SK-N-SH (cell line): ENCODE results near the gene SH3BP4. TPM values are rescaled to one million over a fixed set of nuclear protein-coding genes. Genes with fewer than 3 reads are reported as not detected.
A peak's percentile ranks its signal among the peaks of the same experiment; 100 is the strongest.

Experiments
- CTCF ChIA-PET: fragments of 300-600, 350-600 bp; formaldehyde crosslinking; extraction: SDS; loops from one replicate; lab custom pipeline; 2021; lab: Yijun Ruan, JAX
- POLR2A ChIA-PET: fragments of 350-600 bp; sonication (Branson Sonifier 250); formaldehyde crosslinking; extraction: SDS; loops from one replicate; lab custom pipeline; 2020; ENCODE audit warnings: antibody characterized with exemption, inconsistent platforms; lab: Yijun Ruan, JAX
- DNase-seq: peaks from one replicate; pipeline ENCODE4 v3.0.0; 2012
- H2AFZ ChIP-seq: fragments of 200-600 bp; sonication (generic); 2 replicates; pipeline ENCODE4 v1.8.1; 2016; ENCODE audit warnings: antibody characterized with exemption, mild to moderate bottlenecking, low read depth
- H3F3A ChIP-seq: fragments of 200-600 bp; sonication (generic); replicated peaks from 2 replicates; pipeline ENCODE3; 2016; ENCODE audit warnings: antibody characterized with exemption, mild to moderate bottlenecking; ENCODE audit not compliant: insufficient read depth
- H3K27ac ChIP-seq, 2 experiments: fragments of 200-500 bp in 1 of 2; fragments of 200-600 bp in 1 of 2; sonication (Bioruptor generic) in 1 of 2; sonication (generic), shearing (Covaris generic) in 1 of 2; 2 replicates each; pipeline versions ENCODE4 v1.5.1 to v1.6.1; 2014 to 2016; ENCODE audit warnings: low read depth in 2 of 2, inconsistent platforms in 1 of 2, low read length in 1 of 2, mild to moderate bottlenecking in 1 of 2, mixed read lengths in 1 of 2
- H3K27me3 ChIP-seq: fragments of 200-600 bp; sonication (generic), shearing (Covaris generic); 2 replicates; pipeline ENCODE4 v1.6.1; 2016; ENCODE audit warnings: mixed run types; ENCODE audit not compliant: insufficient read depth
- H3K36me3 ChIP-seq, 2 experiments: fragments of 200-500 bp in 1 of 2; fragments of 200-600 bp in 1 of 2; sonication (Bioruptor generic) in 1 of 2; sonication (generic) in 1 of 2; replicated peaks in 1 of 2; 2 replicates each; pipeline versions ENCODE3 to v1.5.1; 2014 to 2016; ENCODE audit warnings: low read length in 1 of 2, mild to moderate bottlenecking in 1 of 2; ENCODE audit not compliant: insufficient read depth in 2 of 2, control insufficient read depth in 1 of 2
- H3K4me1 ChIP-seq, 2 experiments: fragments of 200-500 bp in 1 of 2; fragments of 200-600 bp in 1 of 2; sonication (Bioruptor generic) in 1 of 2; sonication (generic), shearing (Covaris generic) in 1 of 2; 2 replicates each; pipeline versions ENCODE4 v1.5.1 to v1.6.1; 2014 to 2016; ENCODE audit warnings: low read depth in 1 of 2, low read length in 1 of 2, mixed run types in 1 of 2; ENCODE audit not compliant: insufficient read depth in 2 of 2, control insufficient read depth in 1 of 2
- H3K4me2 ChIP-seq: fragments of 200-600 bp; sonication (generic), shearing (Covaris generic); 2 replicates; pipeline ENCODE4 v1.6.1; 2017; ENCODE audit warnings: mixed run types
- H3K4me3 ChIP-seq, 2 experiments: fragments of 200-500 bp in 1 of 2; fragments of 200-600 bp in 1 of 2; sonication (Bioruptor generic) in 1 of 2; sonication (generic), shearing (Covaris generic) in 1 of 2; 2 replicates each; pipeline versions ENCODE4 v1.5.1 to v1.8.1; 2014 to 2016; ENCODE audit warnings: low read depth in 2 of 2, inconsistent platforms in 1 of 2, low read length in 1 of 2, mild to moderate bottlenecking in 1 of 2, mixed read lengths in 1 of 2, moderate library complexity in 1 of 2
- H3K79me2 ChIP-seq: fragments of 200-600 bp; sonication (generic); 2 replicates; pipeline ENCODE4 v1.8.1; 2017; ENCODE audit warnings: mild to moderate bottlenecking; ENCODE audit not compliant: insufficient read depth
- H3K9ac ChIP-seq: fragments of 200-600 bp; sonication (generic); 2 replicates; pipeline ENCODE4 v1.6.1; 2017; ENCODE audit warnings: mixed run types
- H3K9me2 ChIP-seq: fragments of 200-600 bp; sonication (generic); 2 replicates; pipeline ENCODE4 v1.6.1; 2017; ENCODE audit warnings: mixed run types
- H3K9me3 ChIP-seq: fragments of 200-600 bp; sonication (generic); 2 replicates; pipeline ENCODE4 v1.6.1; 2017; ENCODE audit warnings: mixed run types, mild to moderate bottlenecking, moderate library complexity
- H4K20me1 ChIP-seq: fragments of 200-600 bp; sonication (generic); 2 replicates; pipeline ENCODE4 v1.6.1; 2017; ENCODE audit warnings: mild to moderate bottlenecking, mixed run types; ENCODE audit not compliant: insufficient read depth
- CHD2 ChIP-seq: fragments of 150-350 bp; IDR thresholded peaks from 2 replicates; pipeline ENCODE4 v1.6.1; 2018; ENCODE audit warnings: low read length; ENCODE audit not compliant: partially characterized antibody
- FOSL2 ChIP-seq: IDR thresholded peaks from 2 replicates; pipeline ENCODE4 v1.4.0; 2012; ENCODE audit warnings: low read depth, mild to moderate bottlenecking, moderate library complexity, borderline replicate concordance
- GABPA ChIP-seq: IDR thresholded peaks from 2 replicates; pipeline ENCODE4 v1.4.0; 2012; ENCODE audit warnings: low read depth, mild to moderate bottlenecking
- IRF3 ChIP-seq: fragments of 150-350 bp; IDR thresholded peaks from 2 replicates; pipeline ENCODE4 v1.6.1; 2016; ENCODE audit warnings: mild to moderate bottlenecking, low read depth, low read length
- JUND ChIP-seq: IDR thresholded peaks from 2 replicates; pipeline ENCODE4 v1.4.0; 2012
- MAX ChIP-seq: IDR thresholded peaks from 2 replicates; pipeline ENCODE4 v1.4.0; 2012; ENCODE audit warnings: low read depth
- MXI1 ChIP-seq: IDR thresholded peaks from 2 replicates; pipeline ENCODE4 v1.6.1; 2012; ENCODE audit warnings: mild to moderate bottlenecking, low read depth, low read length, improper control_type of control experiment
- NFIC ChIP-seq: IDR thresholded peaks from 2 replicates; pipeline ENCODE4 v1.4.0; 2012; ENCODE audit warnings: borderline replicate concordance
- POLR2AphosphoS5 ChIP-seq: IDR thresholded peaks from 2 replicates; pipeline ENCODE4 v1.6.1; 2012; ENCODE audit warnings: low read depth, low read length
- RAD21 ChIP-seq: IDR thresholded peaks from 2 replicates; pipeline ENCODE4 v1.6.1; 2012; ENCODE audit warnings: mild to moderate bottlenecking, low read length
- RCOR1 ChIP-seq: fragments of 150-350 bp; IDR thresholded peaks from 2 replicates; pipeline ENCODE4 v1.6.1; 2017; ENCODE audit warnings: antibody characterized with exemption, low read length
- RFX5 ChIP-seq: IDR thresholded peaks from 2 replicates; pipeline ENCODE4 v1.6.1; 2012; ENCODE audit warnings: mild to moderate bottlenecking, improper control_type of control experiment, low read length
- SIN3A ChIP-seq: IDR thresholded peaks from 2 replicates; pipeline ENCODE4 v1.6.1; 2012; ENCODE audit warnings: low read depth, mild to moderate bottlenecking, low read length, moderate library complexity, borderline replicate concordance
- YY1 ChIP-seq: IDR thresholded peaks from 2 replicates; pipeline ENCODE4 v1.4.0; 2012; ENCODE audit warnings: low read depth, mild to moderate bottlenecking
- ZBTB33 ChIP-seq: IDR thresholded peaks from 2 replicates; pipeline ENCODE4 v1.4.0; 2012; ENCODE audit warnings: low read depth, borderline replicate concordance
- WGBS: methylation state at CpG from one replicate; pipeline ENCODE4 v1.1.6; 2017; ENCODE audit warnings: low lambda C conversion rate; 5-methylcytosine and 5-hydroxymethylcytosine counted together
- polyA plus RNA-seq, 3 experiments: library from polyadenylated mRNA; depleted of rRNA; stranded (reverse); fragments of >200 nt; gene quantifications; 2 replicates each; pipeline ENCODE4 v1.2.3, GENCODE V29; 2012
- TF ChIP-seq, protein P1 (sequence below): IDR thresholded peaks from 2 replicates; pipeline ENCODE4 v1.4.0; 2012; ENCODE audit warnings: low read depth, borderline replicate concordance
- TF ChIP-seq, protein P2 (sequence below): fragments of 150-350 bp; IDR thresholded peaks from 2 replicates; pipeline ENCODE4 v1.6.1; 2017; ENCODE audit warnings: antibody characterized with exemption, low read length, low read depth, borderline replicate concordance

Gene SH3BP4
- polyA plus RNA-seq, 1 of the 3 experiments (the other 2 are of a cell fraction) = 27.7 TPM

DNA sequence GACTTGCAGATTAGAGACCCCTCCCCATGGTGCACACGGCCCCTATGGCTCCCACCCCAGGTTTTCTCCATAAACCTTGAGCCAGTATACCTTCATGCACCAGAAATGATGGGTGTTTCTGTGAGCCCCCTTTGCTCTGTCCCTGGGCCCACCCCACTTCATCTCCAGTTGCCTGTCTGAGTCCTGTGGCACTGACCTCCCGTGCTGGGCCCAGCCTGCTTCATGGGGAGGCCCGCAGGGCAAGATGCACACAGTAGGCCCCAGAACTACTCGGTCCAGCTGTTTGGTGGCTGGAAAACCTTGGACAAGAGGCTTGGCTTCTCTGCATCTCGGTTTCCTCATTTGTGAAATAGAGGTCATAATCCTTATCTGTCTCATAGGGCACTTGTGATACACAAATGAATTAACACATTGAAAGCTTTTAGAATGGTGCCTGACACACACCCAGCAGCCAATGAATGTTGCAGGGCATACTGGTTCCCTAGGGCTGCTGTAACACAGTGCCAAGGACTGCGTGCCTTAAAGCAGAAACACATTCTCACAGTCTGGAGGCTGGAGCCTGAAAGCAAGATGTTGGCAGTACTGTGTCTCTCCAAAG, 58.4 kb downstream of the SH3BP4 start:
- POLR2A ChIA-PET = no interaction called here
- H4K20me1 ChIP-seq = peaks cover 29% of the 10 kb centered on the region; the same call in 1 of the 2 replicates
- H3K9me2 ChIP-seq = no peaks in the 10 kb centered on the region
- CTCF ChIA-PET = no interaction called here
- no peaks in the 10 kb centered on the region for H3K9me3 ChIP-seq
- no peak for DNase-seq
- H3K4me2 ChIP-seq = no peak overlapping the region
- no peak overlapping the region for H3K4me3 ChIP-seq
- peaks cover 4% of the 10 kb centered on the region for H3F3A ChIP-seq
- H3K4me1 ChIP-seq = peaks cover 0 to 52% of the 10 kb centered on the region in 2 experiments; a peak in 1 of 4 replicates
- TF ChIP-seq IRF3 (no peak), YY1 (no peak), ZBTB33 (no peak), POLR2AphosphoS5 (no peak), GABPA (no peak), RCOR1 (no peak), FOSL2 (no peak), SIN3A (no peak), MAX (no peak), MXI1 (no peak)
- TF ChIP-seq, protein P1, sequence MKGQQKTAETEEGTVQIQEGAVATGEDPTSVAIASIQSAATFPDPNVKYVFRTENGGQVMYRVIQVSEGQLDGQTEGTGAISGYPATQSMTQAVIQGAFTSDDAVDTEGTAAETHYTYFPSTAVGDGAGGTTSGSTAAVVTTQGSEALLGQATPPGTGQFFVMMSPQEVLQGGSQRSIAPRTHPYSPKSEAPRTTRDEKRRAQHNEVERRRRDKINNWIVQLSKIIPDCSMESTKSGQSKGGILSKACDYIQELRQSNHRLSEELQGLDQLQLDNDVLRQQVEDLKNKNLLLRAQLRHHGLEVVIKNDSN = no peak
- H2AFZ ChIP-seq = no peak overlapping the region
- H3K36me3 ChIP-seq = peaks cover 6 to 19% of the 10 kb centered on the region in 2 experiments
- H3K27me3 ChIP-seq = no peaks in the 10 kb centered on the region
- H3K9ac ChIP-seq = no peak overlapping the region
- H3K79me2 ChIP-seq = peaks cover 98% of the 10 kb centered on the region
- no peak overlapping the region; a peak in 1 of 4 replicates for H3K27ac ChIP-seq
- WGBS = 91% methylated on average over 6 of the region's 6 CpGs

DNA sequence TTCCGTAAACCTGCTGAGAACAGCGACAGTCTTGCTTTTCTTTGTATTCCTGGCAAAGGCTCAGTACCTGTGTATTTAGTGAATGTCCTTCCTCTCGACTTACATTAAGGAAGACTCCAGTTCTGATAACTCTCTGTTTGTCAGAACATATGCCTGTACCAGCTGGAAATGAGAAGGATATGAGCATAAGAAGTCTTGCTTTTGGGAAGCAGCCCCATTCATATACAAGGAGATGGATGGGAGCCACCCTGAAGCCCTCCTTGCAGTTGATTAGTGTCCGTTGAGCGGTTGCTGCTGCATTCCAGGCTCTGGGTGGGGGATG, 59.8 kb downstream of the SH3BP4 start:
- ChIA-PET POLR2A (interaction anchor here (1.4 kb wide), 1 partner anchor 11 kb away, joined by 4 read pairs; no protein-coding TSS in a partner anchor), CTCF (no interaction called here)

More for the DNA sequence above, 59.8 kb downstream of the SH3BP4 start:
- Histone ChIP-seq H3K79me2 (peaks cover 98% of the 10 kb centered on the region), H3K36me3 (peaks cover 6 to 19% of the 10 kb centered on the region in 2 experiments), H2AFZ (no peak overlapping the region), H3K9me2 (no peaks in the 10 kb centered on the region), H3K9me3 (no peaks in the 10 kb centered on the region), H3K4me1 (peaks cover 0 to 39% of the 10 kb centered on the region in 2 experiments; a peak in 1 of 4 replicates), H3K4me2 (no peak overlapping the region), H4K20me1 (peaks cover 23% of the 10 kb centered on the region; the same call in 1 of the 2 replicates), H3K27me3 (no peaks in the 10 kb centered on the region), H3K9ac (no peak overlapping the region), H3K4me3 (no peak overlapping the region), H3F3A (peaks cover 4% of the 10 kb centered on the region), H3K27ac (peak overlapping the region in 1 of 2 experiments; percentile 84; a peak in 2 of 4 replicates)
- no peak for DNase-seq
- no peak for TF ChIP-seq RFX5
- TF ChIP-seq MXI1 = no peak; the same call in 1 of the 2 replicates
- no peak for TF ChIP-seq RCOR1
- TF ChIP-seq, protein P2, sequence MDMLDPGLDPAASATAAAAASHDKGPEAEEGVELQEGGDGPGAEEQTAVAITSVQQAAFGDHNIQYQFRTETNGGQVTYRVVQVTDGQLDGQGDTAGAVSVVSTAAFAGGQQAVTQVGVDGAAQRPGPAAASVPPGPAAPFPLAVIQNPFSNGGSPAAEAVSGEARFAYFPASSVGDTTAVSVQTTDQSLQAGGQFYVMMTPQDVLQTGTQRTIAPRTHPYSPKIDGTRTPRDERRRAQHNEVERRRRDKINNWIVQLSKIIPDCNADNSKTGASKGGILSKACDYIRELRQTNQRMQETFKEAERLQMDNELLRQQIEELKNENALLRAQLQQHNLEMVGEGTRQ = no peak
- no peak for TF ChIP-seq CHD2
- TF ChIP-seq RAD21 = no peak
- TF ChIP-seq SIN3A = no peak
- TF ChIP-seq NFIC = no peak
- no peak for TF ChIP-seq YY1
- no peak for TF ChIP-seq JUND
- no peak for TF ChIP-seq GABPA
- 88% methylated on average over 5 of the region's 5 CpGs for WGBS
